H1 (cell line): ENCODE data around the gene GSG1L. TPM values are rescaled to one million over a fixed set of nuclear protein-coding genes. Genes with fewer than 3 reads are reported as not detected.

Experiments
- GTF2F1 ChIP-seq: IDR thresholded peaks from 2 replicates; pipeline ENCODE4 v1.6.1; 2012; ENCODE audit warnings: low read depth, low read length, improper control_type of control experiment, borderline replicate concordance
- polyA plus RNA-seq, 7 experiments: library from polyadenylated mRNA; depleted of rRNA in 3 of 7; stranded (reverse) in 5 of 7; unstranded in 2 of 7; fragments of >200 nt in 5 of 7; fragments of 200-250 nt in 2 of 7; gene quantifications; 1 replicate in 5 of 7; 2 replicates in 1 of 7; 4 replicates in 1 of 7; pipeline versions ENCODE4 v1.2.1 to v1.2.3, GENCODE V29; 2011 to 2013; ENCODE audit warnings: missing spikeins in 2 of 7, mixed read lengths in 2 of 7
- total RNA-seq: library from RNA; stranded (reverse); fragmentation: NEBNext Ultra II Directional; extraction: Animal tissue kit (Norgen Biotek cat#: 25700); gene quantifications from 2 replicates; pipeline ENCODE4 v1.2.1, GENCODE V29; 2021

Gene GSG1L
- total and polyA plus RNA-seq, 2 of the 8 experiments (the other 6 are each of a cell fraction or from before 2014, with no cell fraction given): 0.71 to 1.1 TPM

DNA sequence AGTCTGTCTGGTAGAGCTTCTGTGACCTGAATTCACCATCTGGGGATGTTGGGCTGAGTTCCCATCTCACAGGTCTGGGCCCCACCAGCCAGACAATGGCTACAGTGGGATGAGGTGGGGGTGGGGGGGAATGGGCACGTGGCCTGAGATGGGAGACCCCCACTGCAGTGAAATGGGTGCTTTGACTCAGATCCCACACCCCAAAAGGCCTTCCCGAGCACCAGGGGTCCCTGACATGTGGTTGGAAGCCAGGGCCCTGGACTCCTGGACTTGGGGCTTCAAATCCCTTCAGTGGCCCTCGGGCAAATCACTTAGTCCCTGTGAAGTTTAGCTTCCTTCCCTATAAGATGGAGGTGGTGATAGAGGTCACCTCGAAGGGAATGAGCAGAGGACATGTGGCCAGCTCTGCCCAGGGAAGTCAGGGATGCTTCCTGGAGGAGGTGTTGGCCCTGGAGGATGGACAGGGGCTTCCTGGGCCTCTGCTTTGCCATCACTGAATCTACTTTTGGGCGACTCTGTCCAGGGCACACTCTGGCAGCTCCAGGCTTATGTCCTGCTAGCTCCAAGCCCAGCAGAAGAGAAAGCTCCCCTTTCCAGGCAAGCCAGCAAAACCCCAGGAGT lies 295.4 kb downstream of the GSG1L start (continued):
- TF ChIP-seq GTF2F1: no peak
